Measurements from ENCODE around the gene PRSS16. TPM values are rescaled to one million over a fixed set of nuclear protein-coding genes. Genes with fewer than 3 reads are reported as not detected.

Gene PRSS16
- not detected for total RNA-seq

- Histone ChIP-seq H3K27ac (no peak within 1 kb of the TSS), H3K4me1 (peaks cover 7 to 15% of the 10 kb centered on the region in 2 donors), H3K9me3 (no peaks in the 10 kb centered on the region), H3K4me3 (no peak within 1 kb of the TSS), H3K27me3 (no peaks in the 10 kb centered on the region), H3K36me3 (no peaks in the 10 kb centered on the region)
- intact Hi-C loops (cut with DNase I), result no loop called here
- TF ChIP-seq CTCF (IDR thresholded peaks at IDR 0.05), result no peak
- DNase-seq (ENCODE audit: low spot score in 2 of 2), result no peak
Measured at GRCh38 chr6:27247133-27247836, at the start of gene PRSS16. TSS of gene PRSS16 (plus strand) at chr6:27247701. CDS start at chr6:27247738, 37 bp downstream.

- intact Hi-C loops (cut with DNase I), result no loop called here
- Histone ChIP-seq H3K4me1 (no peaks in the 10 kb centered on the region), H3K36me3 (no peaks in the 10 kb centered on the region), H3K27ac (no peak overlapping the region), H3K9me3 (no peaks in the 10 kb centered on the region), H3K27me3 (no peaks in the 10 kb centered on the region), H3K4me3 (no peak overlapping the region)
- TF ChIP-seq CTCF (IDR thresholded peaks at IDR 0.05), result no peak
- no peak for DNase-seq (ENCODE audit: low spot score in 2 of 2)
Measured at GRCh38 chr6:27205375-27206278, 41.9 kb upstream of the PRSS16 start.

- intact Hi-C loops (cut with DNase I), result no loop called here
- Histone ChIP-seq H3K9me3 (no peaks in the 10 kb centered on the region), H3K36me3 (no peaks in the 10 kb centered on the region), H3K4me3 (no peak overlapping the region), H3K4me1 (no peaks in the 10 kb centered on the region), H3K27me3 (no peaks in the 10 kb centered on the region), H3K27ac (no peak overlapping the region)
- no peak for TF ChIP-seq CTCF (IDR thresholded peaks at IDR 0.05)
- no peak for DNase-seq (ENCODE audit: low spot score in 2 of 2)
Measured at GRCh38 chr6:27206806-27207205, 40.7 kb upstream of the PRSS16 start.

- intact Hi-C loops (cut with DNase I), result no loop called here
- Histone ChIP-seq H3K36me3 (no peaks in the 10 kb centered on the region), H3K4me3 (no peak overlapping the region), H3K27ac (no peak overlapping the region), H3K9me3 (no peaks in the 10 kb centered on the region), H3K27me3 (no peaks in the 10 kb centered on the region), H3K4me1 (no peaks in the 10 kb centered on the region)
- DNase-seq (ENCODE audit: low spot score in 2 of 2), result no peak
- no peak for TF ChIP-seq CTCF (IDR thresholded peaks at IDR 0.05)
Measured at GRCh38 chr6:27208042-27208441, 39.5 kb upstream of the PRSS16 start.

GRCh38 chr6:27209196-27209595 lies 38.3 kb upstream of the PRSS16 start:
- TF ChIP-seq CTCF (IDR thresholded peaks at IDR 0.05), result no peak
- no peak overlapping the region for H3K4me3 ChIP-seq
- H3K36me3 ChIP-seq, result no peaks in the 10 kb centered on the region
- H3K27me3 ChIP-seq, result no peaks in the 10 kb centered on the region
- H3K27ac ChIP-seq, result no peak overlapping the region
- DNase-seq (ENCODE audit: low spot score in 2 of 2), result no peak
- intact Hi-C loops (cut with DNase I), result no loop called here
- H3K4me1 ChIP-seq, result no peaks in the 10 kb centered on the region
- H3K9me3 ChIP-seq, result no peaks in the 10 kb centered on the region

All from ascending aorta (tissue), 2 donors.